Osteoblast (primary cell): Measurements from ENCODE around the gene ALX4. TPM values are rescaled to one million over a fixed set of nuclear protein-coding genes. Genes with fewer than 3 reads are reported as not detected.

Source experiments
- DNase-seq: peaks from one replicate; pipeline ENCODE4 v3.0.0; 2011; ENCODE audit warnings: low spot score, mixed read lengths; ENCODE audit not compliant: insufficient read length; ENCODE audit errors: missing footprints
- H2AFZ ChIP-seq: 2 replicates; pipeline ENCODE4 v1.6.0; 2011; ENCODE audit warnings: mild to moderate bottlenecking, low read length
- H3K27ac ChIP-seq: 2 replicates; pipeline ENCODE4 v1.5.1; 2011; ENCODE audit warnings: mild to moderate bottlenecking, low read depth, low read length, moderate library complexity
- H3K27me3 ChIP-seq: 2 replicates; pipeline ENCODE4 v1.6.0; 2012; ENCODE audit warnings: mild to moderate bottlenecking, control low read depth, inconsistent platforms, low read length, moderate library complexity; ENCODE audit not compliant: insufficient read depth
- H3K36me3 ChIP-seq: 2 replicates; pipeline ENCODE4 v1.5.1; 2011; ENCODE audit warnings: mild to moderate bottlenecking, low read length, control low read depth, moderate library complexity; ENCODE audit not compliant: insufficient read depth
- H3K4me1 ChIP-seq: 2 replicates; pipeline ENCODE4 v1.5.1; 2011; ENCODE audit warnings: mild to moderate bottlenecking, low read length, control low read depth, moderate library complexity; ENCODE audit not compliant: insufficient read depth
- H3K4me2 ChIP-seq: 2 replicates; pipeline ENCODE4 v1.6.0; 2011; ENCODE audit warnings: mild to moderate bottlenecking, low read length; ENCODE audit not compliant: insufficient read depth
- H3K4me3 ChIP-seq: fragments of 200-600 bp; sonication (generic); 3 replicates; pipeline ENCODE4 v1.5.1; 2012; ENCODE audit warnings: mild to moderate bottlenecking, low read length, inconsistent platforms; ENCODE audit not compliant: insufficient read depth
- H3K79me2 ChIP-seq: 2 replicates; pipeline ENCODE4 v1.6.0; 2012; ENCODE audit warnings: mild to moderate bottlenecking, low read length, control low read depth, inconsistent platforms; ENCODE audit not compliant: insufficient read depth
- H3K9me3 ChIP-seq: 2 replicates; pipeline ENCODE4 v1.5.1; 2011; ENCODE audit warnings: low read depth, low read length, control low read depth
- H4K20me1 ChIP-seq: 2 replicates; pipeline ENCODE4 v1.6.0; 2012; ENCODE audit warnings: mild to moderate bottlenecking, low read length, control low read depth; ENCODE audit not compliant: insufficient read depth
- CTCF ChIP-seq: IDR thresholded peaks from 2 replicates; pipeline ENCODE4 v1.5.1; 2011; ENCODE audit warnings: mild to moderate bottlenecking, low read depth, low read length, moderate library complexity; ENCODE audit errors: extremely low read depth
- total RNA-seq: library from RNA; depleted of rRNA; stranded (reverse); fragments of >200 nt; gene quantifications from 2 replicates; pipeline ENCODE4 v1.2.3, GENCODE V29; 2012

The ALX4 gene
- total RNA-seq, 1 donor = under 0.01 TPM

DNA sequence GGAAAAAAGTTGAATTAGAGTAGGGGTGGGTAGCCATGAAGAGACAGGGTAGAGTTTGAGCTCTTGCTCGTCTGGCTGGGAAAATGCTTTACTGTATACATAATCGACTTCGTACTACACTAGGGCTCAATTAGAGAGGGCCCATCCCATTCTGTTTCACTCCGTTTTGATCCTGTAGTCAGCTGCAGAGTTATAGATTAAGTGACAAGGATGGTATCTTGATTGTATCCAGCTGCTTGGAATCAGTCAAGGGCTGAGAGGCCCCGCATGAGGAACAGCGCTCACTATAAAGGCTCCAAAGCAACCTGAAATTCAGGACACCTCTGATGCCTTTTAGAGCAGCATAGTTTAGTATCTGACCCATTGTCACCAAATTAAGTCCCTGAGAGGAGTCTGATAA lies 81.6 kb downstream of the ALX4 start:
- Histone ChIP-seq H3K4me3 (no peak overlapping the region), H3K4me1 (peaks cover 40% of the 10 kb centered on the region), H3K36me3 (no peaks in the 10 kb centered on the region), H3K9me3 (no peaks in the 10 kb centered on the region), H3K4me2 (no peak overlapping the region), H2AFZ (no peak overlapping the region), H4K20me1 (no peaks in the 10 kb centered on the region), H3K27me3 (no peaks in the 10 kb centered on the region), H3K27ac (no peak overlapping the region), H3K79me2 (no peaks in the 10 kb centered on the region)
- no peak for TF ChIP-seq CTCF
- DNase-seq = no peak

DNA sequence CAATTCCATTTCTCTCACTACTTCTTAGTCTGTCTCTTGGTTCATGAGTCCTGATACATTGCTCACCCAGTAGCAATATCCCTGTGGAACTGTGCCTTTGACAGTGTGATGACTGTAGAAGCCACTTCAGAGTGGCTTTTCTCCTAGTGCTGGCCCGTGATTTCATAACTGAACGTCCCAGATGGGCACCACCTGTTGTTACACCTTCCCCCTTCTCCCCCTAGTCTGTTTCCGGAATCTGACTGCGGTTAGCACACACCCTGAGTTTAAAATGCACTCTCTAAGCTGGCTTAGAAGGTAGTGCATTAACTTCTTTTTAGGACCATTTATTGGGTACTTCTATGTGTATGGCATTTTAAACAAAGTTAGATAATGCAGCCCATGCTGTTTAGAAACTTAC lies 83.0 kb downstream of the ALX4 start:
- H3K9me3 ChIP-seq = no peaks in the 10 kb centered on the region
- no peak for DNase-seq
- TF ChIP-seq CTCF = no peak

DNA sequence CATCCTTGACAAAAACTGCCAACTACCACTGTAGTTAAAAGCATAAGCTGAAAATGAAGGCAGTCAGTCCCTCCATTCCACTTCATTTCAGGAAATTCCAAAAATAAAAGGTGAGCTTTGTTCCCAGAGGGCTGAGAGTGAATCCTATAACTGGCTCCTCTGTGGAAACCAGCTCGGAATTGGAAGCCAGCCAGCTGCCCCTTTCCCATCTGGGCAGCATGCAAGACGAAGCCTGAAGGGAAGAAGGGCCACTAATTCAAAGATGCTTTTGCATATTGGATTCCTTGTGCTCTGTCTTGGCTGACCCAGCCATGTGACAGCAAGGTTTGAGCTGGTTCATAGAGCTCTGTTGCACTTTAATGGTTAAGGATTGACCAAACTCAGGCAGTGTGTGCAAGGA lies 83.4 kb downstream of the ALX4 start:
- Histone ChIP-seq H3K4me2 (no peak overlapping the region), H3K4me3 (no peak overlapping the region), H3K27ac (no peak overlapping the region), H3K36me3 (no peaks in the 10 kb centered on the region), H3K4me1 (peaks cover 54% of the 10 kb centered on the region), H4K20me1 (peaks cover 1% of the 10 kb centered on the region), H3K27me3 (no peaks in the 10 kb centered on the region), H3K9me3 (no peaks in the 10 kb centered on the region), H2AFZ (no peak overlapping the region), H3K79me2 (no peaks in the 10 kb centered on the region)
- TF ChIP-seq CTCF = no peak
- DNase-seq = no peak

More for the DNA sequence above, 83.0 kb downstream of the ALX4 start:
- H3K4me1 ChIP-seq = peaks cover 49% of the 10 kb centered on the region
- H3K4me2 ChIP-seq = no peak overlapping the region
- no peak overlapping the region for H3K4me3 ChIP-seq
- H3K27me3 ChIP-seq = no peaks in the 10 kb centered on the region
- H3K79me2 ChIP-seq = no peaks in the 10 kb centered on the region
- no peak overlapping the region for H2AFZ ChIP-seq
- no peaks in the 10 kb centered on the region for H4K20me1 ChIP-seq
- no peak overlapping the region for H3K27ac ChIP-seq
- H3K36me3 ChIP-seq = no peaks in the 10 kb centered on the region

- Histone ChIP-seq H3K4me2 (no peak overlapping the region), H3K4me3 (no peak overlapping the region), H3K36me3 (no peaks in the 10 kb centered on the region), H3K4me1 (peaks cover 66% of the 10 kb centered on the region), H3K9me3 (no peaks in the 10 kb centered on the region), H2AFZ (no peak overlapping the region), H3K27ac (peak overlapping the region; percentile 30), H3K27me3 (no peaks in the 10 kb centered on the region), H4K20me1 (peaks cover 8% of the 10 kb centered on the region), H3K79me2 (no peaks in the 10 kb centered on the region)
- no peak for TF ChIP-seq CTCF
- peak; percentile 31 for DNase-seq
Measured at GRCh38 chr11:44224867-44225501, 85.0 kb downstream of the ALX4 start.
